H9 (cell line): ENCODE results near the gene TAF15. TPM values are rescaled to one million over a fixed set of nuclear protein-coding genes. Genes with fewer than 3 reads are reported as not detected.

Experiments used
- DNase-seq: peaks from one replicate; pipeline ENCODE4 v3.0.0-alpha.2; 2017
- H2AFZ ChIP-seq: one replicate; pipeline ENCODE4 v1.6.1; 2013; ENCODE audit warnings: mild to moderate bottlenecking, low read length, control low read depth, moderate library complexity
- H2AK5ac ChIP-seq: 2 replicates; pipeline ENCODE4 v1.6.1; 2013; ENCODE audit warnings: low read length, control low read depth, mixed read lengths; ENCODE audit not compliant: insufficient read length
- H2BK120ac ChIP-seq: one replicate; pipeline ENCODE4 v1.6.1; 2013; ENCODE audit warnings: low read depth, mild to moderate bottlenecking, low read length, control low read depth, inconsistent platforms; ENCODE audit not compliant: poor library complexity, severe bottlenecking
- H2BK12ac ChIP-seq: 2 replicates; pipeline ENCODE4 v1.6.1; 2013; ENCODE audit warnings: low read length, control low read depth, mixed read lengths, low read depth; ENCODE audit not compliant: insufficient read length
- H2BK15ac ChIP-seq: 2 replicates; pipeline ENCODE4 v1.6.1; 2013; ENCODE audit warnings: low read depth, low read length, control low read depth
- H2BK20ac ChIP-seq: one replicate; pipeline ENCODE4 v1.6.1; 2013; ENCODE audit warnings: low read depth, mild to moderate bottlenecking, low read length, control low read depth, inconsistent platforms; ENCODE audit not compliant: poor library complexity, severe bottlenecking
- H2BK5ac ChIP-seq: 2 replicates; pipeline ENCODE4 v1.6.1; 2013; ENCODE audit warnings: low read length, control low read depth, mixed read lengths; ENCODE audit not compliant: insufficient read length
- H3K14ac ChIP-seq: 2 replicates; pipeline ENCODE4 v1.6.1; 2013; ENCODE audit warnings: low read length, control low read depth; ENCODE audit not compliant: insufficient read depth
- H3K18ac ChIP-seq: 2 replicates; pipeline ENCODE4 v1.6.1; 2013; ENCODE audit warnings: low read depth, mild to moderate bottlenecking, mixed read lengths, low read length, control low read depth; ENCODE audit not compliant: insufficient read length
- H3K23ac ChIP-seq: 2 replicates; pipeline ENCODE4 v1.6.1; 2013; ENCODE audit warnings: low read length, control low read depth, mixed read lengths, low read depth; ENCODE audit not compliant: insufficient read length
- H3K23me2 ChIP-seq: 2 replicates; pipeline ENCODE4 v1.6.1; 2013; ENCODE audit warnings: low read depth, mild to moderate bottlenecking, mixed read lengths, low read length, control low read depth; ENCODE audit not compliant: insufficient read length, poor library complexity, severe bottlenecking
- H3K27ac ChIP-seq: 2 replicates; pipeline ENCODE4 v1.5.1; 2013; ENCODE audit warnings: low read length, control low read depth, mixed read lengths, low read depth; ENCODE audit not compliant: insufficient read length
- H3K27me3 ChIP-seq: 2 replicates; pipeline ENCODE4 v1.6.1; 2013; ENCODE audit warnings: low read length, control low read depth, inconsistent platforms; ENCODE audit not compliant: insufficient read depth
- H3K4ac ChIP-seq: 2 replicates; pipeline ENCODE4 v1.6.1; 2013; ENCODE audit warnings: low read depth, mild to moderate bottlenecking, control low read depth, inconsistent platforms, low read length, moderate library complexity
- H3K4me1 ChIP-seq: 2 replicates; pipeline ENCODE4 v1.6.1; 2013; ENCODE audit warnings: low read length, control low read depth, inconsistent platforms; ENCODE audit not compliant: insufficient read depth
- H3K4me2 ChIP-seq: 2 replicates; pipeline ENCODE4 v1.6.1; 2013; ENCODE audit warnings: low read length, control low read depth, mixed read lengths; ENCODE audit not compliant: insufficient read length, insufficient read depth
- H3K56ac ChIP-seq: 2 replicates; pipeline ENCODE4 v1.6.1; 2013; ENCODE audit warnings: low read depth, mild to moderate bottlenecking, mixed read lengths, low read length, control low read depth; ENCODE audit not compliant: insufficient read length
- H3K79me1 ChIP-seq: 2 replicates; pipeline ENCODE4 v1.6.1; 2013; ENCODE audit warnings: low read depth, mild to moderate bottlenecking, moderate library complexity, low read length, control low read depth, inconsistent platforms; ENCODE audit not compliant: insufficient read depth, poor library complexity, severe bottlenecking
- H3K79me2 ChIP-seq: 2 replicates; pipeline ENCODE4 v1.6.1; 2013; ENCODE audit warnings: low read length, control low read depth, inconsistent platforms; ENCODE audit not compliant: insufficient read depth
- H3K9ac ChIP-seq: 2 replicates; pipeline ENCODE4 v1.6.1; 2013; ENCODE audit warnings: low read length, control low read depth, mixed read lengths; ENCODE audit not compliant: insufficient read length; ENCODE audit errors: extremely low read depth
- H3K9me3 ChIP-seq: one replicate; pipeline ENCODE4 v1.6.1; 2013; ENCODE audit warnings: low read depth, low read length, inconsistent platforms; ENCODE audit not compliant: control insufficient read depth
- H3T11ph ChIP-seq: one replicate; pipeline ENCODE4 v1.6.1; 2013; ENCODE audit warnings: mild to moderate bottlenecking, low read length, control low read depth, inconsistent platforms
- H4K20me1 ChIP-seq: one replicate; pipeline ENCODE4 v1.6.1; 2013; ENCODE audit not compliant: control insufficient read depth, insufficient read length, insufficient read depth
- H4K5ac ChIP-seq: 2 replicates; pipeline ENCODE4 v1.6.1; 2013; ENCODE audit warnings: low read depth, mild to moderate bottlenecking, mixed read lengths, low read length, control low read depth; ENCODE audit not compliant: insufficient read length
- H4K8ac ChIP-seq: replicated peaks from 2 replicates; pipeline ENCODE4 v1.6.1; 2013; ENCODE audit warnings: low read length, control low read depth, mixed read lengths, low read depth; ENCODE audit not compliant: insufficient read length
- H4K91ac ChIP-seq: 2 replicates; pipeline ENCODE4 v1.6.1; 2013; ENCODE audit warnings: low read depth, mild to moderate bottlenecking, moderate library complexity, mixed read lengths, low read length, control low read depth; ENCODE audit not compliant: insufficient read length
- H3K27ac Mint-ChIP-seq, 3 experiments: 2 replicates in 2 of 3; 3 replicates in 1 of 3; pipeline ENCODE4 v1.8.0; 2020 to 2021; ENCODE audit warnings: mixed read lengths in 3 of 3, mild to moderate bottlenecking in 1 of 3, moderate library complexity in 1 of 3
- H3K27me3 Mint-ChIP-seq: 2 replicates; pipeline ENCODE4 v1.8.0; 2021; ENCODE audit warnings: low read depth, mild to moderate bottlenecking, moderate library complexity, mixed read lengths
- H3K36me3 Mint-ChIP-seq, 3 experiments: 2 replicates in 2 of 3; 3 replicates in 1 of 3; pipeline ENCODE4 v1.8.0; 2020 to 2021; ENCODE audit warnings: low read depth in 3 of 3, mixed read lengths in 3 of 3; ENCODE audit not compliant: insufficient read depth in 1 of 3
- H3K4me1 Mint-ChIP-seq, 2 experiments: 2 replicates each; pipeline ENCODE4 v1.8.0; 2020; ENCODE audit warnings: mixed read lengths in 2 of 2
- H3K4me3 Mint-ChIP-seq, 2 experiments: 2 replicates in 1 of 2; 3 replicates in 1 of 2; pipeline ENCODE4 v1.8.0; 2020 to 2021; ENCODE audit warnings: mild to moderate bottlenecking in 2 of 2, mixed read lengths in 2 of 2, moderate library complexity in 1 of 2
- H3K9me3 Mint-ChIP-seq, 2 experiments: 2 replicates in 1 of 2; 3 replicates in 1 of 2; pipeline ENCODE4 v1.8.0; 2020; ENCODE audit warnings: mild to moderate bottlenecking in 2 of 2, mixed read lengths in 2 of 2, moderate library complexity in 1 of 2
- CTCF ChIP-seq: fragments of 200-600 bp; sonication (generic); conservative IDR thresholded peaks from 3 replicates; pipeline ENCODE4 v1.8.0; 2021; ENCODE audit warnings: antibody characterized with exemption, mild to moderate bottlenecking
- WGBS: extraction: QIAGEN DNeasy Blood & Tissue Kit; methylation state at CpG from one replicate; pipeline ENCODE4 v1.1.7; 2013; ENCODE audit warnings: missing lambda C conversion rate, low lambda C conversion rate, mixed read lengths; ENCODE audit not compliant: insufficient read length; ENCODE audit errors: extremely low coverage; 5-methylcytosine and 5-hydroxymethylcytosine counted together
- total RNA-seq: library from RNA; stranded (reverse); gene quantifications from 2 replicates; pipeline ENCODE4 v1.2.1, GENCODE V29; 2021

TAF15 gene
- total RNA-seq, 1 experiment from 2014 or later = 304 TPM

GRCh38 chr17:35844547-35844946, 35.3 kb downstream of the TAF15 start:
- no peak overlapping the region for H3K27ac ChIP-seq
- H2BK12ac ChIP-seq = no peak overlapping the region
- no peak overlapping the region for H4K8ac ChIP-seq
- H2BK5ac ChIP-seq = no peak overlapping the region
- H2BK15ac ChIP-seq = no peak overlapping the region
- no peaks in the 10 kb centered on the region for H3K79me2 ChIP-seq
- no peak overlapping the region for H3K9ac ChIP-seq
- H2BK20ac ChIP-seq = no peak overlapping the region
- no peaks in the 10 kb centered on the region for H3K9me3 Mint-ChIP-seq
- no peaks in the 10 kb centered on the region; the same call in 1 of the 2 replicates for H3K27me3 Mint-ChIP-seq
- 100% methylated on average over 5 of the region's 19 CpGs for WGBS
- peaks cover 41 to 83% (median 77%) of the 10 kb centered on the region in 3 experiments for H3K36me3 Mint-ChIP-seq
- H4K20me1 ChIP-seq = peaks cover 3% of the 10 kb centered on the region
- no peak for TF ChIP-seq CTCF
- H3K23me2 ChIP-seq = no peaks in the 10 kb centered on the region
- H2AFZ ChIP-seq = no peak overlapping the region
- no peak overlapping the region for H3K4me3 Mint-ChIP-seq
- no peak overlapping the region for H4K5ac ChIP-seq
- no peak overlapping the region for H3K14ac ChIP-seq
- no peaks in the 10 kb centered on the region for H3K79me1 ChIP-seq
- H3K9me3 ChIP-seq = no peaks in the 10 kb centered on the region
- peak overlapping the region in 1 of 3 experiments; percentile 19; a peak in 1 of 7 replicates for H3K27ac Mint-ChIP-seq
- H3K4ac ChIP-seq = no peak overlapping the region
- no peak overlapping the region for H3K23ac ChIP-seq
- no peak overlapping the region for H2AK5ac ChIP-seq
- H3T11ph ChIP-seq = no peak overlapping the region
- DNase-seq = no peak
- peaks cover under 1% of the 10 kb centered on the region in 2 experiments; a peak in 3 of 4 replicates for H3K4me1 Mint-ChIP-seq
- H2BK120ac ChIP-seq = no peak overlapping the region
- no peaks in the 10 kb centered on the region for H3K4me1 ChIP-seq
- no peak overlapping the region for H3K18ac ChIP-seq
- H3K27me3 ChIP-seq = no peaks in the 10 kb centered on the region
- no peak overlapping the region for H3K56ac ChIP-seq
- no peak overlapping the region for H3K4me2 ChIP-seq
- no peak overlapping the region for H4K91ac ChIP-seq
